HEK293 (cell line): ENCODE results near the gene ARHGAP28.

Experiments
- CTCF ChIA-PET: fragments of 350-600 bp; formaldehyde crosslinking; extraction: SDS; loops from one replicate; lab custom pipeline; 2021; ENCODE audit warnings: antibody characterized with exemption; lab: Yijun Ruan, JAX
- POLR2A ChIA-PET: fragments of 300-600 bp; formaldehyde crosslinking; extraction: SDS; loops from one replicate; lab custom pipeline; 2020; ENCODE audit warnings: antibody characterized with exemption, inconsistent platforms; lab: Yijun Ruan, JAX
- H3K27ac ChIP-seq: fragments of 200-500 bp; sonication (Bioruptor generic); 2 replicates; pipeline ENCODE4 v1.5.1; 2014; ENCODE audit warnings: low read depth, low read length, control low read depth, inconsistent platforms; ENCODE audit errors: extremely low read depth
- H3K36me3 ChIP-seq, 2 experiments: fragments of 200-500 bp in 1 of 2; sonication (Bioruptor generic) in 1 of 2; 1 replicate in 1 of 2; 2 replicates in 1 of 2; pipeline ENCODE4 v1.5.1; 2014 to 2017; ENCODE audit warnings: inconsistent platforms in 2 of 2, low read length in 2 of 2; ENCODE audit not compliant: control insufficient read depth in 2 of 2, insufficient read depth in 1 of 2
- H3K4me1 ChIP-seq: fragments of 200-500 bp; sonication (Bioruptor generic); 2 replicates; pipeline ENCODE4 v1.5.1; 2014; ENCODE audit warnings: mild to moderate bottlenecking, low read length, inconsistent platforms; ENCODE audit not compliant: control insufficient read depth, insufficient read depth
- H3K4me3 ChIP-seq: 2 replicates; pipeline ENCODE4 v1.5.1; 2011; ENCODE audit warnings: low read depth, mild to moderate bottlenecking, control low read depth, low read length, moderate library complexity
- H3K9me3 ChIP-seq: fragments of 200-500 bp; sonication (Bioruptor generic); 2 replicates; pipeline ENCODE4 v1.5.1; 2014; ENCODE audit warnings: low read depth, low read length, inconsistent platforms; ENCODE audit not compliant: control insufficient read depth, insufficient read depth
- INSM2 ChIP-seq: fragments of 450-650 bp; formaldehyde crosslinking; IDR thresholded peaks from 2 replicates; pipeline ENCODE4 v1.5.1; 2016; ENCODE audit warnings: missing biosample characterization, missing genetic modification characterization
- PRDM4 ChIP-seq: fragments of 450-650 bp; formaldehyde crosslinking; IDR thresholded peaks from 2 replicates; pipeline ENCODE4 v1.5.1; 2017; ENCODE audit warnings: missing biosample characterization, missing genetic modification characterization
- REPIN1 ChIP-seq: fragments of 450-650 bp; formaldehyde crosslinking; IDR thresholded peaks from 2 replicates; pipeline ENCODE4 v1.5.1; 2017; ENCODE audit warnings: missing biosample characterization, missing genetic modification characterization, low read depth
- SP2 ChIP-seq: fragments of 450-650 bp; formaldehyde crosslinking; IDR thresholded peaks from 2 replicates; pipeline ENCODE4 v1.5.1; 2016; ENCODE audit warnings: missing biosample characterization, missing genetic modification characterization
- ZBTB17 ChIP-seq: fragments of 450-650 bp; formaldehyde crosslinking; IDR thresholded peaks from 2 replicates; pipeline ENCODE4 v1.5.1; 2016; ENCODE audit warnings: missing biosample characterization, missing genetic modification characterization
- ZBTB48 ChIP-seq: fragments of 450-650 bp; formaldehyde crosslinking; IDR thresholded peaks from 2 replicates; pipeline ENCODE4 v1.5.1; 2016; ENCODE audit warnings: missing biosample characterization, missing genetic modification characterization
- ZIC2 ChIP-seq: fragments of 450-650 bp; formaldehyde crosslinking; IDR thresholded peaks from 2 replicates; pipeline ENCODE4 v1.5.1; 2016; ENCODE audit warnings: missing biosample characterization, missing genetic modification characterization
- ZNF404 ChIP-seq: fragments of 450-650 bp; formaldehyde crosslinking; IDR thresholded peaks from 2 replicates; pipeline ENCODE4 v1.5.1; 2017; ENCODE audit warnings: missing biosample characterization, missing genetic modification characterization
- ZNF639 ChIP-seq: fragments of 450-650 bp; formaldehyde crosslinking; IDR thresholded peaks from 2 replicates; pipeline ENCODE4 v1.5.1; 2016; ENCODE audit warnings: missing biosample characterization, missing genetic modification characterization
- ZNF664 ChIP-seq: fragments of 450-650 bp; formaldehyde crosslinking; IDR thresholded peaks from 2 replicates; pipeline ENCODE4 v1.5.1; 2016; ENCODE audit warnings: missing biosample characterization, missing genetic modification characterization
- ZNF704 ChIP-seq: fragments of 450-650 bp; formaldehyde crosslinking; IDR thresholded peaks from 2 replicates; pipeline ENCODE4 v1.5.1; 2016; ENCODE audit warnings: missing biosample characterization, missing genetic modification characterization
- TF ChIP-seq, protein P1 (sequence below): fragments of 450-650 bp; formaldehyde crosslinking; IDR thresholded peaks from 2 replicates; pipeline ENCODE4 v1.5.1; 2017; ENCODE audit warnings: missing biosample characterization, missing genetic modification characterization
- TF ChIP-seq, protein P2 (sequence below): fragments of 450-650 bp; formaldehyde crosslinking; IDR thresholded peaks from 2 replicates; pipeline ENCODE4 v1.5.1; 2016; ENCODE audit warnings: missing biosample characterization, missing genetic modification characterization

ARHGAP28 gene

DNA sequence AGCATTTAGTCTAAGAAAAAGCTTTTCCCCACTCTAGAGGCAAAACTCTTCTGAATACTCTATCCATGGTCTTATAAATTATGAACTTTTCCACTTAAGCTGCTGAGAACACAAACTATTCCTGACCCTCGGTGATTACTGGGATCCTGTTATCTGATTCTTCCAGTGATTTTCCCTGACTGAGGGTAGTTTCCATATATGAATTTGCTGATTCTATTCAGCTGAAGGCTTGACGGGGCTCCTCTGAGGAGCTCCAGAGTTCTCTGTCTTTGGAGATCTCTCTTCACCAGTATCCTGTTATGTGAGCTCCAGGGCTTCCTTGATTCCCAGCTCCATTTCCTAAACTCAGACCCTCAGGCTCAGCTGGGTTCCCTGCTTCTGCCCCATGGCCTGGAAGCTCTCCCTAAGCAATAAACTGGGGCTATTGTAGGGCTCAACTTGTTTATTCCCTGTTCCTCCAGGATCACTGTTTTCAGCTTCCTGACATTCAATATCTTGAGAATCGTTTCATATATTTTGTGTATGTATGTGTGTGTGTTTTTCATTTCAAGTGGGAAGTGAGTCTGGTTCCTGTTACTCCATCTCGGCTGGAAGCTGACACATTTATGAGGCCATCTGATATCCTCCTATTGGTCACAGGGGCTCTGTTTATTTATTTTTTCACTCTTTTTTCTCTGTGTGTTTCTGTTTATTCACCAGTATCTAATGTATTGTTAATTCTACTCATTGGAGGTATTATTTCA is 78.2 kb downstream of the ARHGAP28 start (continued):
- TF ChIP-seq, protein P1, sequence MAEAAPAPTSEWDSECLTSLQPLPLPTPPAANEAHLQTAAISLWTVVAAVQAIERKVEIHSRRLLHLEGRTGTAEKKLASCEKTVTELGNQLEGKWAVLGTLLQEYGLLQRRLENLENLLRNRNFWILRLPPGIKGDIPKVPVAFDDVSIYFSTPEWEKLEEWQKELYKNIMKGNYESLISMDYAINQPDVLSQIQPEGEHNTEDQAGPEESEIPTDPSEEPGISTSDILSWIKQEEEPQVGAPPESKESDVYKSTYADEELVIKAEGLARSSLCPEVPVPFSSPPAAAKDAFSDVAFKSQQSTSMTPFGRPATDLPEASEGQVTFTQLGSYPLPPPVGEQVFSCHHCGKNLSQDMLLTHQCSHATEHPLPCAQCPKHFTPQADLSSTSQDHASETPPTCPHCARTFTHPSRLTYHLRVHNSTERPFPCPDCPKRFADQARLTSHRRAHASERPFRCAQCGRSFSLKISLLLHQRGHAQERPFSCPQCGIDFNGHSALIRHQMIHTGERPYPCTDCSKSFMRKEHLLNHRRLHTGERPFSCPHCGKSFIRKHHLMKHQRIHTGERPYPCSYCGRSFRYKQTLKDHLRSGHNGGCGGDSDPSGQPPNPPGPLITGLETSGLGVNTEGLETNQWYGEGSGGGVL (tag by site-specific recombination), result peak; percentile 44
- TF ChIP-seq ZIC2 (tag by site-specific recombination) (peak; percentile 77), SP2 (tag by site-specific recombination) (0 out of 2 replicates have a peak, but pooled peaks have one; percentile 6), ZNF639 (tag by site-specific recombination) (0 out of 2 replicates have a peak, but pooled peaks have one; percentile 39), ZNF404 (tag by site-specific recombination) (no peak), ZNF704 (tag by site-specific recombination) (no peak), INSM2 (tag by site-specific recombination) (0 out of 2 replicates have a peak, but pooled peaks have one; percentile 63), ZBTB48 (tag by site-specific recombination) (peak; percentile 51; the same call in 1 of the 2 replicates), ZNF664 (peak; percentile 10; the same call in 1 of the 2 replicates), ZBTB17 (peak; percentile 59)

- Histone ChIP-seq H3K4me3 (no peak overlapping the region), H3K9me3 (no peaks in the 10 kb centered on the region; the same call in 1 of the 2 replicates), H3K27ac (no peak overlapping the region), H3K4me1 (peaks cover 9% of the 10 kb centered on the region; the same call in 1 of the 2 replicates)
- TF ChIP-seq PRDM4 (tag by site-specific recombination), result no peak
- TF ChIP-seq, all 188 proteins: peak for 0
- no peaks in the 10 kb centered on the region for H3K36me3 ChIP-seq
- ChIA-PET CTCF (no interaction called here), POLR2A (no interaction called here)
Observed at GRCh38 chr18:6810191-6810590, 80.7 kb downstream of the ARHGAP28 start.

DNA sequence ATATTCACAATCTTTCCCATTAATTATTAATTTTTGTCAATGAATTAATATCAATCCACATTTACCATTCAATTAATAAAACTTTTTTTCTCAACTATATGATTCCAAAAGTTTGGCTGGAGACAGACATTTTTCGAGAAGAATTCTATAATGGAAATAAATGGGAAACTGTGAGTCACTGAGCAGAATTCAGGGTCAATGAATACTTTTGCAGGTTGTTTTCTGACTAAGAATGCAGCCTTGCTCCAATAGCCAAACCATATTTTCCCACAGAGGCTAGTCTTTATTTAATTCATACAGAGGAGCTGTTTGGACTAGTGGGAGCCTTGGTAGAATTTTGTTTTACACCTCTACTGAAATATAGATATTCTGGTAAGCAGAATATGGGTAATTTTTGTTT is 82.3 kb downstream of the ARHGAP28 start:
- no peaks in the 10 kb centered on the region; the same call in 1 of the 2 replicates for H3K9me3 ChIP-seq
- no peak overlapping the region for H3K4me3 ChIP-seq
- CTCF ChIA-PET, result interaction anchor here (0.6 to 1.6 kb wide), 2 partner anchors 9 to 54 kb away, joined by 3 to 6 read pairs; no protein-coding TSS in a partner anchor
- no peak for TF ChIP-seq INSM2 (tag by site-specific recombination)
- TF ChIP-seq, protein P2, sequence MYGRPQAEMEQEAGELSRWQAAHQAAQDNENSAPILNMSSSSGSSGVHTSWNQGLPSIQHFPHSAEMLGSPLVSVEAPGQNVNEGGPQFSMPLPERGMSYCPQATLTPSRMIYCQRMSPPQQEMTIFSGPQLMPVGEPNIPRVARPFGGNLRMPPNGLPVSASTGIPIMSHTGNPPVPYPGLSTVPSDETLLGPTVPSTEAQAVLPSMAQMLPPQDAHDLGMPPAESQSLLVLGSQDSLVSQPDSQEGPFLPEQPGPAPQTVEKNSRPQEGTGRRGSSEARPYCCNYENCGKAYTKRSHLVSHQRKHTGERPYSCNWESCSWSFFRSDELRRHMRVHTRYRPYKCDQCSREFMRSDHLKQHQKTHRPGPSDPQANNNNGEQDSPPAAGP (tag by site-specific recombination), result no peak
- no peak for TF ChIP-seq REPIN1 (tag by site-specific recombination)
- POLR2A ChIA-PET, result no interaction called here
- no peaks in the 10 kb centered on the region for H3K36me3 ChIP-seq
- peaks cover 9% of the 10 kb centered on the region; the same call in 1 of the 2 replicates for H3K4me1 ChIP-seq
- H3K27ac ChIP-seq, result no peak overlapping the region
